HG02981 (cell line): ENCODE data around the gene SPOCK1.

Source experiments
- ATAC-seq: cut with Tn5 transposase; IDR thresholded peaks from one replicate; pipeline ENCODE4 v1.9.1; 2021; ENCODE audit warnings: mild to moderate bottlenecking, moderate library complexity; ENCODE audit not compliant: unreplicated experiment

The SPOCK1 gene

DNA sequence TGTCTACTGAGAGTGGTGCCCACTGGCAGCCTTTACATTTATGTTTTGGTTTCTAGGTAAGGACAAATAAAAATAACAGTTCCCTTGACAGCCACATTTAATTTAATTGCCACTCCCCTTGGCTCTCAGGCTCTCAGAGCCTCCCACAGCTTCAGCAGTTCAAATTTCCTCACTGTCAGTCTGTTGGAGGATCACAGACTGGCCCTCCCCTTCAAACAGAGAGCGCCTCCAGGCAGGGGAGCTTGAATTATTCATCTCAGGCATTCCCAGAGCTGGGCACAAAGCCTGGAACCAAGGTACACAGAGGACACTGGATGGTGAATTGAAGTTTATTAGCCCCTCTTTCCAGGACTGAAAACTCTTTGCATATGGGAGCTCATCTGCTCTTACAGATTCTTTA lies 407.7 kb downstream of the SPOCK1 start:
- ATAC-seq, result no peak

DNA sequence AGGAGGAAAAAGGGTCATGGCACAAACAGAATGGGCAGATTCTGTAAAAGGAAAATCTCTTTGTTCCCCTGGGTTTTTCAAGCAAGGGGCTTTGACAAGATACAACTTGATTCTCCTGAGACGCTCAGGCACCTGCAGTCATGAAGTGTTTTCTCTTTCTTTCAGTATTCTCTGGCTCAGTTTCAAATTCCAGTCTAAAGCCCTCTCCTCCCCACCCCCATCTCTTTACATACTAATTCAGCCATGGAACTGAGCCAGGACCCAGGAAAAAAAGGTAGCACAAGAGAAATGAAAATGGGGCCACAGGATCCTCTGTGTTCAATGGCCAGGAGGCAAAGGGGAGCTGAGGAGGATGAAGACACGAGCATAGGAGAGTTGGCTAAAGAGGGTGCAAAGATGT lies 408.4 kb downstream of the SPOCK1 start:
- ATAC-seq, result no peak

DNA sequence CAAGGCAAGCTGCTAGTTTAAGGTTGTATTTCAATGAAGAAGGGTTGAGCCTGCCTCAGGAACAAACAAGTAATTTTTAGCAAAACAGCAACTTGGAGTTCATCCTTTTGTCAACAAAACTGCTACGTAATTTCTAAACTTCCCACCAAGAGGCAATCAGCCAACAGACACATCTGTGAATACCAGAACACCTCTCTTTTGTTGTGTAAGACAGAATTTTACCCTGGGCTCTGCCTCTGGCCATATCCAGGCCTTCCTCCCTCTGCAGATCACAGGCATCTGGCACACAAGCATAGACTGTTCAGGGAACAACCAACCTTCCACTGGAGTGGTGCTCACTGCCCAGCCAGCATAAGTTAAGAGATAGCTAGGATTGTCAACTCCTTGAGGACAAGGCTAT lies 409.0 kb downstream of the SPOCK1 start:
- ATAC-seq, result no peak

DNA sequence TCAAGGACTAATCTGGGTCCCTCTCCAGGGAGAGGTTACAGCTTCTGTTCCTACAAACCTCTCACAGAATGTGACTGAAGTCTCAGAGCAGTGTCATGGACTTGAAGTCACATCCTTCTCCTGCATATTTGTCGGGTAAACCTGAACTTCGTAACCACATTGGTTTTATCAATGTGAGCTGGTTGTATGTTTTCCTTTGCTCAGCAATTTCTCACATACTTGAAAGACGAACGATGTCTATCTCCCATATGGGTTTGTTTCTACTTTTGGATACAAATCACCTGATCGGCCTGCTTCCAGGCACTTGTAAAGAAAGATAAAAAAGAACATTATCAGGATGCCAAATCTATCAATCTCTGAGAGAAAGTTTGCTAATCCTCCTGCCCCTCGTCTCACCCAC lies 411.0 kb downstream of the SPOCK1 start:
- no peak for ATAC-seq

DNA sequence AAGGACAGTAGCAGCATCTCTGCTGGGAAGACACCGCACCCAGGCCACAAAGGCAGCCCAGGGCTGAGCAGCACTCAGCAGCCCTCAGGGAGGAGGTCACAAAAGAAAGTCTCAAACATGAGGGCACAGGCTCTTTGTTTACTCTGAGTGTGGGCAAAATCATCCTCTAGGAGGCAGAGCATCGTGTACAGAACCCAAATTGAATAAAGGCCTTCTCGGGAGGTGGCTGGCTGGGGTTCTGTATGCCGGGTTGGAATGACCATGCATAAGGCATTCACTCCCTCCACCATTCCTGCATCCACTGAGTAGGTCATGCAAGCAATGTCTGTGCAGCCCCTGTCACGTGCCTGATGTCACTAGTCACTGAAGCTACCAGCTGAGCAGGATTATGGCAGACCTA lies 412.8 kb downstream of the SPOCK1 start:
- no peak for ATAC-seq

DNA sequence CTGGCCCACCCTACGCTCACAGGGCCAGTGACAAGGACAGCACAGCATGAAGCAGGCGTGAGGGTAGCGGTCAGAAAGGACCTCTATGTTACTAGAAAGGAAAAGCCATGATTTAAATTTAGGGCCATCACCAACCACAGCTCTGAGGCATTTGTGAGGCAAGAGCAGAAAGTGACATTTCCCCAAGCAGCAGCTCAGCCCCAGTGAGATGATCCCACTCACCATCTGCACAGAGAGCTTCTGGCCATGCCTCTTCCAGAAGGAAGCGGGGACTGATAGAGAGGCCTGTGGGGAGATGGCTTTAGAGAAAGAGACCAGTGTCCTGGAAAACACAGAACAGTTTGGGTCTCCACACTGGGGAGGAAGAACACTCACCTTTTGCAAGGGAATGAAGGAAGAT lies 413.9 kb downstream of the SPOCK1 start:
- no peak for ATAC-seq

DNA sequence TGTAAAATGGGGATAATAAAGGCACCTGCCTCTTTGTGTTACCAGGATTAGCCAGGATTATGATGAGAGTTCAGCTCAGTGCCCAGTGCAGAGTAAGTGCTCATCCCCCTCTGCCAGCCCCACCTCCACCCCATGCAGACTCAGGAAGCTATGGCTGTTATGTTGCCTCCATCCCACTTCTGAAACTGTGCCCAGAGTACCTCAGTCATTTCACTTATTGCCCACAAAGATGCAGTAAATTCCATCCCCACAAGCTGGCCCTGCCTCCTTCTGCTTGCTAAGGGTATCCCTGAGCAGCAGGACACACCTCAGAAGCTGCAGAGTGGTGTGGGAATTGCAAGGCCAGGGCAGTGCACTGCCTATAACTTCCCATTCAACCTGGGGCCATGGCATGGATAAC lies 415.1 kb downstream of the SPOCK1 start:
- no peak for ATAC-seq

DNA sequence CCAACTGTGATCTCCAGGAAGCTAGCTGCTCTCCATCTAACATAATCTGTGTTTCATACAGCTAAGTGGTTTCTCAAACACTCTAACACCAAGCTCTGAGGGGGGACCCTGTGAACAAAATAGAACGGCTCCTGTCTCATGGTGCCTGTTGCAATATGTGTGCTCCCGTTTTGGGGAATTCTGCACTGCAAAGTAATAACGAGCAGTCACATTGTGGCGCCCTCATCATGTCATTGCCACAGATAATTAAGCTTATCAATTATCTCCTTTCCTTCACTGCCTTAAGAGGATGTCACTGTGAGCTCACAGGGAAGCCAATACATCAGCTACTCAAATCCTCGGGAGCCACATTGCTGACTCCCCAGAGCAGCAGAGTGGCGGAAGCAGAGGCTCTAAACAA lies 416.2 kb downstream of the SPOCK1 start:
- ATAC-seq, result no peak

DNA sequence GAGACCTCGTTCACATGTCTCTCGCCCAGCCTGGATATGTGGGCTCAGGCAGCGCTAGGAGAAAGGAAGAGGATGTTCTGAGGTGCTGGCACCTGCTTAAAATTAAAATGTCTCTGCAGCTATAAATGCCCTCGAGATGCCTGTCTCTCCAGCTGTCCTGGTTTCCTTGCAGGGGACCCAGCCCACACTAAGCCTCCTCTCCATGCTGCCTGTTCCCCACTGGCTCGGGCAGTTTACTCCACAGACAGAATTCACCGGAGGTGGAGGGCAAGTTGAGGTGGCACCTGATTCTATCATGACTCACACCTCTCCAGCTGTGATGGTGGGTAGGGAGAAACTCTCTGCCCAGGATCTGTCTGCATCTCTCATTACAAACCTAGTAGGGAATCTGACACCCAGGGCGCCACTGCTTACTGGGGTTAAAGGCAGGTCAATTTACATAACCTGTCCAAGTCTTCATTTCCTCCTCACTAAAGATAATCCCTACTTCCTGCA lies 420.9 kb downstream of the SPOCK1 start:
- ATAC-seq, result no peak

DNA sequence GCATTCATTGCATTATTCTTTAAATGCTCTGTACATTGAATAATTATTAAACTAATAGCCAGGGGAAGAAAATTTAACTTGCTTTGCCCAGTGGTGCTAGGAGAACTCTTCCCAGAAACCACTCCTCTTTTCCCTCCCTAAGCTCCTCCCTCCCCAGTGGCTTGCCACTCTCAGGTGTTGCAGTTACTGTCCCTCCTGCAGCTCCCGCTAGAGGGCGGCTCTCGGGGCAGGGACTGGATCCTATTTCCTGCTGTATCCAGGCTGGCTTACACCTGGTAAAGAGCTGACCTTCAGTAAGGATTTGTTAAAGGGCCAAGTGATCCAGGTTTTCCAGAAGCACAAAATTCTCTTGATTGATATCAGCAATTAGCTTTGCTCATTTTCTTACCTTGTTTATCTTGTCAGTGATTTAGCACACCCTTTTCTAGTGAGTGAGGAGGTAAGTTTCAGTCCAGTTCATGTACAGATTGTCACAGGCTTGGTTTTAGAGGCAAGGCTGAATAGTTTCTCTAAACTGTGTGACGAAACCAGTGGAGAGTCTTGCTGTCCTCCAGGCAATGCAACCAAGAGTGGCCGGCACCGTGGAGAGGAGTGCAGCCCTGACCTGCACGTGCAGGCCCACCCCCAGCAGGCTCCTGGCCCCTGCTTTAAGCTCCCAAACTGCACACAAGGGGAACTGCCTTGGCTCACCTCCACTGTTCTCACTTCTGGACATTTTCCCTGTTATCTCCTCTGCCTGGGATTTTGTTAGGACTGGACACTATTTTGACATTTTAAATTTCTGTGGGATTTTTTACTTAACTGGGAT lies 423.8 kb downstream of the SPOCK1 start:
- ATAC-seq, result peak; percentile 84

DNA sequence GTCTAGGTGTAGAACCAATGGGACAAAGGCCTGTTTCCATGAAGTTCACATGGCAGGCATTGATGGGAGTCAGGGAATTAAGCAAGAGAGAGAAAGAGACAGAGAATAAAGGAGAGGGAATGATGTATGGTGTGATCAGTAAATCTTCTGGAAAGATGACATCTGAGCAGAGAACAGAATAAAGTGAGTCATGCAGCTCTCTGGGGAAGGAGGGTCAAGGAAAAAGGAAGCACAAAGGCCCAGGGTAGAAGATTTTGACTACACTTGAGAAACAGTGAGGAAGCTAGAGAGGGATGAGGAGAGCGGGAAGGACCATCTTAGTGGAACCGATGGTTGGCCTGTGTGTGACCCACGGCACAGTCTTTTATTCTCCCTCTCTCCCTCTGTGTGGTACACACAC lies 425.9 kb downstream of the SPOCK1 start:
- ATAC-seq, result no peak

DNA sequence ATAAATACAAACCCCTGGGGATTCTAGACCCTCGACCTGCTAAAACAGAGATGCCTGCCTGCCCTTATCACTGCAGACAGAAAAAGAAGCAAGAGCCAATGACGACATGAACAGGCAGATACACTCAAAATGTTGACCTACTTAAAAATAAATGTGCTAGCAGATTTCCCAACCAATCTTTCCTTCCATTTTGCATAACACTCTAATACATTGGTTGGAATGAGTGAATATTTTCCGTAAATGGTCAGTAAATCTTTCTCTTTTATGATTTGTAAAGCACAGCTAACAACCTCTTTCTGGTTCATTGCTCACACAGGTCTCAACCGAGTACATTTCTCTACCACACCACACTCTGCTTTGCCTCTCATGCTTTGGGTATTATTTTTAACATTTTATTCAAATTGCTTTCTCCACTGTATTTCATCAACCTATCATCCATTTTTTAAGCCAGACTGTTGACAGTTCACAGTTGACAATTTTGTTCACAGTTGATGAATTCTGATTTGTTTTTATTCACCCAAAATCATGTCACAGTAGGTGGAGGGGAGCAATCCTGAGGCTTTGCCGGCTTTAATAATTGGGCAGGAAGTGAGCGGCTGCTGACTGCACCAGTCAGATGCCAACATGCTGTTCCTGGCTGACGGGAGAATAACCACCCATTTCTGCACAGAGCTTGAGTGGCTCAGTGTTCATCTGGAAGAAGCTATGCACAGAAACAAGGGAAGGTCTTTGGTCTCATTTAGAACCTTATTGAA lies 426.6 kb downstream of the SPOCK1 start:
- no peak for ATAC-seq

DNA sequence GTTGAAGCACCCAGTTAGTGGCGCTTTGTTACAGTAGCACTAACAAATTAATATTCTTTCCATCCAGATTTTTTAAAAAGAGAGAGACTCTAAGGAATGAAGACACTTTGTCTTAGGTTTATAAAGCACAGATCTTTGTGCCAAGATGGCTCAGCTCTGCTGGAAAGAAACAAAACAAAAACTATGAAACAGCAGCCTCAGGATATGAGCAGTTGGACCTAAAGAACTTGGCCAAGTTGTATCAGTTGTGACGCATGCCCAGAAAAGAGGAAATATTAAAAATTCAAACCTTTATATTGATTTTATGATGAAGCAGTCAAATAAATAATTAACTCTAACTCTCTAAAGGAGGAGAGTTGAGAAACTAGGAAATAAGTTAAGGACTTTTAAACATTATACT lies 427.2 kb downstream of the SPOCK1 start:
- ATAC-seq, result no peak

DNA sequence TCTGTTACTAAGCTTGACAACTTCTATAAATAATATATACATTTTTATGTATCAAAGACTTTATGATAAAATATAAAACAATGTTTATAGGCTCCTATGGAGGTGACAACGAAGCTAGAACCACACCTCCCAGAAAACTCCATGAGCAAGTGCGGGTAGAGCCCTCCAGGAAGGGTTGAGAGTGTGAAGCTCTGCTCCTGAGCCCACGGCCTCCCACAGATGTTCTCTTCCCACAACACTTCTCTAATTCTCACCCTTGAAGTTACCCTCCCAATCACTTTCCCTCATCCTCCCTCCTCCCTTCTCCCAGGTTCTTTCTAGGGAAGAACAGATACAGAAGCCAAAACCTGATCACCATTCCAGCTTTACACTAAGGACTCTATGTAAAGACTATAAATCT lies 427.6 kb downstream of the SPOCK1 start:
- no peak for ATAC-seq

DNA sequence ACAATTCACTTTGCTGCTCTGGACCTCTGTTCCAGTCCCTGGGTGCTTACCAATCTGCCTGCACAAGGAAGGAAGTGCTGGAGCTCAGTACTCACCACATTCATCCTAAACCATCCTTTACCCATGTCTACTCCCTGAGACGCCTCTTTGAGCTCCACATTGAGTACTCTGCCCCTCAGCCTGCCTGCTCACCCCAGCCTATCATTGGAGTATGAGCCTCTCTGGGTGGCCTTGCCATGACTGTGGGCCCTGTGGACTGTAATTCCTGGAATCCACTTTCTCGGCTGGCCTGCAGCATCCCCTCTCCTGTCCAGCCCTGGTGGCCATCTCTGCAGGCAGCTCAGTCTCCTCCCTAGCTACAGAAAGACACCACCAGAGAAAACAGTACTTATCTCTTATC lies 428.6 kb downstream of the SPOCK1 start:
- ATAC-seq, result no peak

DNA sequence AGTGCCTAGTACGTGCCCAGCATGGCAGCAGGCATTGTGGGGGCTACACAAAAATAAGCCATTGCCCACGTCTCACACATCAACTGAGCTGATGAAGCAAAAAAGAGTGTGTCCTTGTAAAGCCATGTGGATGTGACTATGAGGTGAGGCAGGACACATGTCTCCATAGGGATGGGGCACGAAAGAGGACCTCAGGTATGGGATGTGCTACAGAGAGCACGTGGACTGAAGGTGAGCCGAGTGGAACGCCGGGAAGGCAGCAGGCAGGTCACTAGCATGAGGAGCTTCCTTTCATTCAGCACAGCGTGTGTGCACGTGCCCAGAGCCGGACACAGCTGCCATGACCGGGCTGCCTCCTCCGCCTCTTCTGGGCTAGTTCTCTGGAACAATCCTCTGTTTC lies 429.8 kb downstream of the SPOCK1 start:
- no peak for ATAC-seq

DNA sequence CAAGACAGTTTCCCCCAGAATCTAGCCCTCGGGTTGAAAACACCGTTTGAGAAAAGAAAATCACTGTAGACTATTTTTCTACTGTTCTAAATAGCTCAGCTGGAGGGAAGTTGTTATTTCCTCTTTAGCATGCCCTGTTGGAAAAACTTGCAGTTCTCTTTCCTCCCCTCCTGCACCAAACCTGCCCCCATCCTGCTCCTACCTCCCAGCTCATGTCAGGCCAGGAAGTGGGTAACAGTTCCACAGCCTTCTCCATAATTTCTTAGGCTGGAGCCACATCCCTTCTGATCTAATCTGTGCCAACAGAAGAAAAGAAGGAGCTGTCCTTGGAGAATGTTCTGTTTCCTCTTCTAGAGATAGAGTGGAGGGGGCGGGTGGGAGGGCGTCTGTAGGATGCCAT lies 437.7 kb downstream of the SPOCK1 start:
- ATAC-seq, result no peak

DNA sequence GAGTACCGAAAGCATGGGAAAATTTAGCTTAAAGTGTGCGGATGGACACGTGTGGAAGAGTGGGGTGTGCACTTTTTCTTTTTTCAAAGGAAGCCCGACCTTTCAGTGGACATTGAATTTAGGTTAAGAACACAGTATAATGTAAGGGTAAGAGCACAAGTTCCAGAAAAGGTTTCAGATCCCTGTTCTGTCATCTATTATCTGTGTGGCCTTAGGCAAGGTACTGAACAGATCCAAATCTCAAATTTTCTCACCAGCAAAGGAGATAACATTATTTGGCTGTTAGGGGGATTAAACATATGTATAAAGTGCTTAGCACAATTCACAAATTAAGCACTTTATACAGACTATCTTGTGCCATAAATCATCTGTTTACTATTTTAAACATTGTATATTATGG lies 441.0 kb downstream of the SPOCK1 start:
- no peak for ATAC-seq

DNA sequence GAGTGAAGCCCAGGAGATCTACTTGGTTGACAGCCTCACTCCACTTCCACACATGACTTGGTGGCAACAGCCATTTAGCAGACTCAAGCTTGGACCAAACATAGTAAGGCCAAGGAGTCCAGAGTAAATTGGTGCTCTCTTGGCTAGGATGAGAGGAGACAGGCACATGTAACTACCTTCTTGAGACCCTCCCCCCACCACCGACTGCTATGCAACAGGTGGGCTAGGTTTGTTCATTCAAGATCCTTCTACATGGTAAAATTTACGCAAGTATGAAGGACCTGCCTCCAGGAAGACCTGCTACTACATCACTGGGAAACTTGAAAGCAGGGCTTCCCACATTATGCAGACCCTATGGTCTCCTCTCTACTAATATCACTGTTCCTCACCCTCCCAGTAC lies 442.4 kb downstream of the SPOCK1 start:
- no peak for ATAC-seq

DNA sequence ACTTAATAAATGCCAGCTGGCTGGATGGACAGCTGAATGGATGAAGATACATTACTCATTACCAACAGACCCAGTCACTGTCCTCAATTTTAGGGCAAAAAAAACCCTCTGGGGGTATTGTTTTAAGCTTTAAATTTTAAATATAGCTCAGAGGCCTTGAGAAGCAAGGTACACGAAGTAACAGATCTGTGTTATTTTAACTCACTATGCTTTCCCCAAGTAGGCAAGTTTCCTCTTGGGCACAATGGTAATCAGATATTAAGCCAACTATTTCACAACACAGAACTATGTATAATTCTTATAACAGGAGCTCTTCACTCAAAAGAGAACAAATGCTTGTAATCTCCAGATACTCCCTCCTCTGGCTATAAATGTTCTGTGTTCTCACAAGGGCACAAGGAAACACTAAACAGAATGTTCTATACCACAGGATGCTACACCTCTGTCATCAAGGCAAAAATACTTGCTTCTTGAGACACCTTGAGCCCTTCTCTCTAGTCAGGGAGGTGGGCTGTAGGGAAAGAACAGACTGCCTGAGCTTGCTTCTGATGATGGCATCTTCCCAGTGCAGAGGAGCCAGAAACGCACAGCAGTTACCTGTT lies 443.8 kb downstream of the SPOCK1 start:
- ATAC-seq, result no peak

DNA sequence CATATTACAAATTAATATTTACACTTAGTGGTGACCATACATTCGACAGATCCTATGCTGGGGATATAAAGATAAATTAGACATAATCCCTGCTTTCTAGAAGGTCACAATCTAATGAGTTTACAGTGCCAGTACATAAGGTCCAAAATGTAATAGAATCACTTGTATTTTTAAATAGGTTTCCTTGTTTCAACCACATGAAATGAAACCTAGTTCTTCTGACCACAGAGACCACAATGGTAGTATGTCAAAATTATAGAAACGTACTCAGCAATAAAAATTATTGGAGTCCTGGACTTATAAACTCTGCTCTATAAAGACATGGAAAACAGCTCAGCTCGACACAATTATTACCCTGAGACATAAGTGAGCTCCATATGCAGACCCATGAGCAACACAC lies 444.3 kb downstream of the SPOCK1 start:
- ATAC-seq, result no peak

DNA sequence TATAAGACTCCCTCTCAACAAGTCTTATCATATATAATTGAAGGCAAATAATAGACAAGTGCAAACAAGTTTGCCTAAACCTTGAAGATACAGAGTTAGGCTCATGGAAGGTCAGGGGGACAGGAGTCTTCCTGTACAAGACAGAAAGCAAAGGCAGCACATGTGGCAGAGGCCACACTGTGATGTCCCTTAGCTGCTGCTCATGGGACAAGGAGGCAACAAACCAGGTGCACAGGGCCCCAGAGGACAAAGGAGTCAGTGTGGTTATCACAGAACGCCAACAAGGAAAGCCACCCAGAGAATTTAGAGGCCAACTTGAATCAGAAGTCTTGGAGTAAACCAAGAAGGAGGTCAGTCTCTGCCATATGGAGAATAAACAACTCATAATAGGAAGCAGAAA lies 444.8 kb downstream of the SPOCK1 start:
- ATAC-seq, result no peak
